ENCODE measurements around the gene SLC1A1.

DNA sequence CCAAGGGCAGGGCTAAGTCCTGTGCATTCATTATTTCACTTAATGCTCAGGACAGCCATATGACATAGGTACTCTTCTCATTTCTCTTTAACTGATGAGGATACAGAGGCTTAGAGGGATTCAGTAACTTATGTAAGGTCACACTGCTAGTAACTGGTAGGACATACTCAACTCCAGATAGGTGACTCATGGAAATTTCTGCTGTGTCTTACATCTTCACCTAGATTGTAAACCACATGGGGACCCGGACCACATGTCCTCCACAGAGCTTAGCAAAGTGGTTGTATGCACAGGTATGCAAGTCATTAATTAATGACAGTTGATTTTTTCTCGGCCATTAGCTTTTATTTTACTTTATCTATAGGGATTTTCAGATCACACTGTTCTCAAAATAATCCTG lies 29.3 kb downstream of the SLC1A1 start:
- TF ChIP-seq POLR2A (IDR thresholded peaks at IDR 0.05): no peak
- TF ChIP-seq, protein P1, sequence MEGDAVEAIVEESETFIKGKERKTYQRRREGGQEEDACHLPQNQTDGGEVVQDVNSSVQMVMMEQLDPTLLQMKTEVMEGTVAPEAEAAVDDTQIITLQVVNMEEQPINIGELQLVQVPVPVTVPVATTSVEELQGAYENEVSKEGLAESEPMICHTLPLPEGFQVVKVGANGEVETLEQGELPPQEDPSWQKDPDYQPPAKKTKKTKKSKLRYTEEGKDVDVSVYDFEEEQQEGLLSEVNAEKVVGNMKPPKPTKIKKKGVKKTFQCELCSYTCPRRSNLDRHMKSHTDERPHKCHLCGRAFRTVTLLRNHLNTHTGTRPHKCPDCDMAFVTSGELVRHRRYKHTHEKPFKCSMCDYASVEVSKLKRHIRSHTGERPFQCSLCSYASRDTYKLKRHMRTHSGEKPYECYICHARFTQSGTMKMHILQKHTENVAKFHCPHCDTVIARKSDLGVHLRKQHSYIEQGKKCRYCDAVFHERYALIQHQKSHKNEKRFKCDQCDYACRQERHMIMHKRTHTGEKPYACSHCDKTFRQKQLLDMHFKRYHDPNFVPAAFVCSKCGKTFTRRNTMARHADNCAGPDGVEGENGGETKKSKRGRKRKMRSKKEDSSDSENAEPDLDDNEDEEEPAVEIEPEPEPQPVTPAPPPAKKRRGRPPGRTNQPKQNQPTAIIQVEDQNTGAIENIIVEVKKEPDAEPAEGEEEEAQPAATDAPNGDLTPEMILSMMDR (IDR thresholded peaks at IDR 0.05): no peak

Data from breast epithelium (tissue), 3 donors.